Fibroblast of the aortic adventitia (primary cell): ENCODE data around the gene C1orf105. TPM values are rescaled to one million over a fixed set of nuclear protein-coding genes. Genes with fewer than 3 reads are reported as not detected.

ENCODE experiments used
- DNase-seq: peaks from one replicate; pipeline ENCODE4 v3.0.0-alpha.2; 2010; ENCODE audit warnings: low read depth
- H3K4me3 ChIP-seq: 2 replicates; pipeline ENCODE4 v1.5.1; 2011; ENCODE audit warnings: low read depth, mild to moderate bottlenecking, control low read depth, low read length, moderate library complexity
- CTCF ChIP-seq: IDR thresholded peaks from 2 replicates; pipeline ENCODE4 v1.5.1; 2011; ENCODE audit warnings: mild to moderate bottlenecking, low read length, control low read depth, inconsistent platforms; ENCODE audit not compliant: insufficient read depth
- total RNA-seq: library from RNA; depleted of rRNA; stranded (reverse); fragments of >200 nt; gene quantifications from 2 replicates; pipeline ENCODE4 v1.2.3, GENCODE V29; 2012; ENCODE audit warnings: low replicate concordance

C1orf105 gene
- total RNA-seq, 1 donor = not detected

- no peak for DNase-seq
- no peak overlapping the region for H3K4me3 ChIP-seq
- no peak for TF ChIP-seq CTCF
Observed at GRCh38 chr1:172386046-172386445, 34.4 kb upstream of the C1orf105 start.

GRCh38 chr1:172388490-172388889 lies 32.0 kb upstream of the C1orf105 start:
- H3K4me3 ChIP-seq = no peak overlapping the region
- TF ChIP-seq CTCF = no peak
- no peak for DNase-seq

- H3K4me3 ChIP-seq = no peak overlapping the region
- DNase-seq = peak; percentile 19
- peak; percentile 1 for TF ChIP-seq CTCF
Observed at GRCh38 chr1:172390301-172390682, 30.2 kb upstream of the C1orf105 start.

- TF ChIP-seq CTCF = no peak
- H3K4me3 ChIP-seq = no peak overlapping the region
- peak; percentile 59 for DNase-seq
Observed at GRCh38 chr1:172390683-172391551, 29.6 kb upstream of the C1orf105 start.

- no peak for DNase-seq
- no peak for TF ChIP-seq CTCF
- no peak overlapping the region for H3K4me3 ChIP-seq
Observed at GRCh38 chr1:172391976-172392375, 28.5 kb upstream of the C1orf105 start.

- no peak for DNase-seq
- TF ChIP-seq CTCF = no peak
- no peak overlapping the region for H3K4me3 ChIP-seq
Observed at GRCh38 chr1:172393354-172393753, 27.1 kb upstream of the C1orf105 start.
